ENCODE data around the gene TRIM17.

- TF ChIP-seq ZNF214 (tag by site-specific recombination; IDR thresholded peaks at IDR 0.05; ENCODE audit: borderline replicate concordance) (no peak), ZSCAN30 (tag by site-specific recombination; IDR thresholded peaks at IDR 0.05) (no peak), CTCF (tag by site-specific recombination; IDR thresholded peaks at IDR 0.05) (no peak), REST (tag by site-specific recombination; IDR thresholded peaks at IDR 0.05) (no peak), ZBTB1 (tag by site-specific recombination; IDR thresholded peaks at IDR 0.05) (no peak)
These were observed 44.9 kb downstream of the TRIM17 start for GRCh38 chr1:228371741-228372182.

Measured in HEK293 (cell line).